Stimulated activated naive B cell treated with anti-CD40 and anti-IgM and Interleukin-4, amounts not matched to agents 10 μg/mL and 1 μg/mL and 100 μg/mL, for 72 hours (primary cell): Measurements from ENCODE around the gene CASP3.
A peak's percentile ranks its signal among the peaks of the same experiment; 100 is the strongest.
"Not testable (repeated sequence)": the region's sequence is repeated elsewhere in the genome, so short reads cannot be mapped to it uniquely, and the experiment has no call there.

Source experiments
- ATAC-seq, 2 donors: fragments of 150-1000 bp; cut with Tn5 transposase; replicated peaks; 2 replicates each; pipeline ENCODE4 v1.10.0; 2021; ENCODE audit warnings: moderate library complexity in 1 of 2
- DNase-seq: peaks from one replicate; pipeline ENCODE4 v3.0.0; 2021
- H3K27ac Mint-ChIP-seq: one replicate; pipeline ENCODE4 v1.8.0; 2022; ENCODE audit warnings: mild to moderate bottlenecking, mixed read lengths
- H3K27me3 Mint-ChIP-seq, 2 donors: one replicate each; pipeline ENCODE4 v1.8.0; 2022; ENCODE audit warnings: mixed read lengths in 2 of 2
- H3K36me3 Mint-ChIP-seq, 2 donors: one replicate each; pipeline ENCODE4 v1.8.0; 2022; ENCODE audit warnings: mixed read lengths in 2 of 2, mild to moderate bottlenecking in 1 of 2
- H3K4me1 Mint-ChIP-seq, 2 donors: one replicate each; pipeline ENCODE4 v1.8.0; 2022; ENCODE audit warnings: mixed read lengths in 2 of 2, mild to moderate bottlenecking in 1 of 2
- H3K4me3 Mint-ChIP-seq, 2 donors: one replicate each; pipeline ENCODE4 v1.8.0; 2022; ENCODE audit warnings: mild to moderate bottlenecking in 2 of 2, mixed read lengths in 2 of 2, moderate library complexity in 1 of 2
- H3K9me3 Mint-ChIP-seq, 2 donors: one replicate each; pipeline ENCODE4 v1.8.0; 2022; ENCODE audit warnings: mixed read lengths in 2 of 2, mild to moderate bottlenecking in 1 of 2

The CASP3 gene

DNA sequence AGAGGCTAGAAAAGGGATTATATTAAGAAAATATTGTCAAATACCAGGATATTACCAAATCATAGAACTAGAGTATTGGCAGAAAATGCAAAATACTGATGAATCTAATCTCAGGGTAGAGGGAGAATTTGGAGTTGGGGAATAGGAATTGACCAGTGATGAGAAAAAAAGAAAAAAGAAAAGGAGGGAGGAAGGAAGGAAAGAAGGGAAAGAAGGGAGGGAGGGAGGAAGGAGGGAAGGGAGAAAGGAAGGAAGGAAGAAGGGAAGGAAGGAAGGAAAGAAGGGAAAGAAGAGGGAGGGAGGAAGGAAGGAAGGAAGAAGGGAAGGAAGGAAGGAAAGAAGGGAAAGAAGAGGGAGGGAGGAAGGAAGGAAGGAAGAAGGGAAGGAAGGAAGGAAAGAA is 3.4 kb upstream of the CASP3 start:
- peaks cover 20 to 38% of the 10 kb centered on the region in 2 donors for H3K4me1 Mint-ChIP-seq
- not testable (repeated sequence) for DNase-seq, H3K9me3 Mint-ChIP-seq, H3K27me3 Mint-ChIP-seq, ATAC-seq, H3K4me3 Mint-ChIP-seq, H3K27ac Mint-ChIP-seq
- peaks cover 11 to 13% of the 10 kb centered on the region in 2 donors for H3K36me3 Mint-ChIP-seq

DNA sequence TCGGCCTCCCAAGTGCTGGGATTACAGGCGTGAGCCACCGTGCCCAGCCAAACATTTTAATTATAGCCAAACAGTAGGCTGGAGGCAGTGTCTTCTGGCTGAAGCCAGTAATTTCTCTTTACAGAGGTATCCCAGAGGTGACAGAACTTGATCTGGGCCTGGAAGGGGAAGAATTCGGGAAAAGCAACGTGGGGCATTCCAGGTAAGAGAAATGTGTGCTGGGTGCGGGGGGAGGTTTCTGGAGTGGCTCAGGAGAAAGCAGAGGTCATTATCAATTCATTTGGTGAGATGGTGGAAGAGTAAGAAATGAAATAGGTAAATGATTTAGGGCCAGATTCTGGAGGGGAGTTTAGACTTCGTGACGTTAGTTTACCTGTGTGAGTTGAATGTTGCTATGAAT is 2.7 kb upstream of the CASP3 start:
- H3K4me1 Mint-ChIP-seq, result peaks cover 22 to 37% of the 10 kb centered on the region in 2 donors
- no peak for ATAC-seq
- H3K27me3 Mint-ChIP-seq, result no peaks in the 10 kb centered on the region
- peaks cover 13 to 14% of the 10 kb centered on the region in 2 donors for H3K36me3 Mint-ChIP-seq
- H3K9me3 Mint-ChIP-seq, result no peaks in the 10 kb centered on the region
- no peak overlapping the region for H3K4me3 Mint-ChIP-seq
- H3K27ac Mint-ChIP-seq, result no peak overlapping the region
- no peak for DNase-seq

DNA sequence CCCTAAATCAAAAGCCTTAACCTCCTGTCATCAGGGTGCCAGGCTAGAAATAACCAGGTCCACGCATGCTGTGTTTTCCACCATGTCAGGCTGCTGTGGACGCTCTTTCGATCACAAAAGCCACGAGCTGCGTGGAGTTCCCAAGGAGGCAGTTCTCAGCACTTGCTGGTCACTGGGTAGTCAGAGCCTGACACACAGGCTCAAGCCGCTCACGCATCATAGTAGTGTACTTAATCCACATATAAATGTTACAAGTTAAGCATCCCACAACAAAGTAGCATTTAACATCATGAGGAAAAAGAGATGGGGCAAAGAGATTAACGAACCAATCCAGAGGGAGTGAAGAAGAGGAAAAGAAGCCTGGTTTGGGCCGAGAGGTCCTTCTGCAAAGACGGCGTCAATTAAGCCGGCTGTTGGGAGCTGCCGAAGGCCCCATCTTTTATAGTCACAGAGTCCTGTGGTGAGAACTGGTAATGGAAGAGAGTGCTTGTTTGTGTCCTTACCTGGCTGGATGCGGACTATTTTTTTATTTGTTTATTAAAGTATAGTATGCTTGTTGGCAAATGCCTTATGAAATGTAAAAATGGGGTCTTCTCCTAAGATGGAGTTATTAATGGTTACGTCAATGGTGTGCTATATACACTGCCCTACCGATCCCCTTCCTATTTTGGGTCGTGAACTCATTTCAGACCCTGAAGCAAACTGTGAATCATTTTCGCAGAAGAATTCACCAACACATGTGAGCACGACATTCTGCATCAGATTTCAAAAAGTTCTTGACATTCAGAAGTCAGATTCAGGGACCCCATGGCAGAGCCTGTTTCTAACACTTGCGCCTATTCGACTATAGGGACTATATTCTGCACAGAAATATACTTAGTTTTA is 966 bp upstream of the CASP3 start:
- peaks cover 16 to 22% of the 10 kb centered on the region in 2 donors for H3K36me3 Mint-ChIP-seq
- peak overlapping the region; percentile 90 to 92 for H3K4me3 Mint-ChIP-seq
- ATAC-seq, result peak; percentile 21 to 28
- H3K27me3 Mint-ChIP-seq, result no peaks in the 10 kb centered on the region
- peak overlapping the region; percentile 90 for H3K27ac Mint-ChIP-seq
- H3K4me1 Mint-ChIP-seq, result peaks cover 25 to 38% of the 10 kb centered on the region in 2 donors
- no peak for DNase-seq
- no peaks in the 10 kb centered on the region for H3K9me3 Mint-ChIP-seq

DNA sequence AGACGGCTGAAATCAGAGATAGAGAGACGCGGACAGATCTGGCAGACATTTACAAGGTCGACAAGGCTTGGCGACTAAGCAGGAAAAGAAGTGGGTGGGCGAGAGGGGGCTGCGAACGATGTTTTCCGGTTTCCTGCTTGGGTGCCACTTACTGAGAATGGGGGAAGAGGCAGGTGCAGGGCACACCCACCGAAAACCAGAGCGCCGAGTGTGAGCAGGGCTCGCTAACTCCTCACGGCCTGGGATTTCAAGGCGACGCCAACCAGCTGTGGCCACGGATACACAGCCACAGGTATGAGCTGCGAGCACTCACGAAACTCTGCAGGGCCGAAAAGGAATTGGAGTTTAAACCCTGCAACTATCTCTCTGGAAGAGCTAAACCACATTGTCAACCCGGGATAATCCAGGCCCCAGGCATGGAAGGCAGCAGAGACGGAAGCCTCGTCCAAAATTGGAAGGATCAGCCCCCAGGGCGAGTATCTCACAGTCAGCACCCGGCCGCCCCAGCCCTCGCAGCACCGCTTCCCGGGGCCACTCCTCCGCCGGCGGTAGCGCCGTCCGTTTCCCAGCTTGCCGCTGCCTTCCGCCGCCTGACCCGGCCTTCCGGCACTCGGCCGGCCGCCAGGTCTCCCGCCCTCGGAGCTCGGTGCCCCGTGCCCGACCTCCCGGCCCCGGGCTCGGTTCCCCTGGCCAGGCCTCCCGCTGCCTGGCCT is 778 bp downstream of the CASP3 start:
- DNase-seq (peak; percentile 16), ATAC-seq (peak; percentile 29 to 39)
- Mint-ChIP-seq H3K9me3 (no peaks in the 10 kb centered on the region), H3K4me1 (peaks cover 27 to 38% of the 10 kb centered on the region in 2 donors), H3K27ac (peak overlapping the region; percentile 96), H3K4me3 (peak overlapping the region; percentile 88 to 92), H3K27me3 (no peaks in the 10 kb centered on the region), H3K36me3 (peaks cover 16 to 24% of the 10 kb centered on the region in 2 donors)

DNA sequence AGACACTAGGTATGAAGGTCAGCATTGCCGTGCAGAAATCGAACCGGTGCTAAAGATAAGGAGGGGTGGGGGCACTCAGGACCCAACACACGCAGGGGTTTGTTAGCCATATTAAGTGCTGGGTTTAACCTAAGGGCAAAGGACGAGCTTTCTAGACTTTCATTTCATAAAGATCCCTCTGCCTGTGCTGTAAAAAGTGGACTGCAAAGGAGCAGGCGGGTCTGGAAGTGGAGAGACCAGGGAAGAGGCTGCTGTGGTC is 1.3 kb downstream of the CASP3 start:
- peaks cover 27 to 38% of the 10 kb centered on the region in 2 donors for H3K4me1 Mint-ChIP-seq
- DNase-seq, result no peak
- H3K36me3 Mint-ChIP-seq, result peaks cover 16 to 24% of the 10 kb centered on the region in 2 donors
- no peaks in the 10 kb centered on the region for H3K27me3 Mint-ChIP-seq
- peak overlapping the region; percentile 96 for H3K27ac Mint-ChIP-seq
- ATAC-seq, result no peak
- peak overlapping the region; percentile 88 to 92 for H3K4me3 Mint-ChIP-seq
- H3K9me3 Mint-ChIP-seq, result no peaks in the 10 kb centered on the region

DNA sequence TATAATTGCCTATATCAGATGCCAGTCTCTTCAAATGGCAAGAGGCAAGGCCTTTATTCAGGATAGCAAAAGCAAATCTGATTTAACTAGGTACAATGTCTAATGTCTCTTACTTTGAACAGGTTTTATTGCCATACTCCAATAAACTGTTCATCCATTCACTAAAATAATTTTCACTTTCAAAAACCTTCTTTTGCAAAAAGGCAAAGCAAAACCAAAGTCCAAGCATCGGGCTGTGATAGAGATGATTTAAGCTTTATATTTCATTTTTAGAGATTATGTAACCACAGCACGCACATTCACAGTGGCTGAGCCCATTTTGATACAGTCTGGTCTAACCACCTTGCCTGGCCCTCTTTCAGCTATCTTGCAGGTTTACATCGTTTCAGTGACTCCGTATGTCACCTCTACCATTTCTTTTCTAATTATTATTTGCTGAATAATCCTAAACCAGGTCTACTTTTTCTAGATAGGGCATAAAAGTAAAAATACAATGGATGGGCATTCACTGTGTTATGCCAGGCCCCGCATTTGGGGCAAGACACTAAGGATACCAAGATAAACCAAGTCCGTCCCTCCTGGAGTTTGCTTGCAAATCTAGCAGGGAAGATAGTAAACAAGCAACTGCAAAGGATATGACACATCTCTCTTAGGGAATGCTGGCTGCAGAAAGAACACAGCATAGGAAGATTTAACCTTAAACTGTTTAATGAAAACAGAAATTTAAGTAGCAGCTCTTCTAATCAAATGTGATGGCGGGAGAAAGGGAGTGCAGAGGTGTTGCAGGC is 1.8 kb downstream of the CASP3 start:
- Mint-ChIP-seq H3K27ac (peak overlapping the region; percentile 96), H3K9me3 (no peaks in the 10 kb centered on the region), H3K27me3 (no peaks in the 10 kb centered on the region), H3K4me3 (peak overlapping the region; percentile 88 to 92), H3K4me1 (peaks cover 27 to 38% of the 10 kb centered on the region in 2 donors), H3K36me3 (peaks cover 17 to 24% of the 10 kb centered on the region in 2 donors)
- ATAC-seq, result no peak
- DNase-seq, result no peak

DNA sequence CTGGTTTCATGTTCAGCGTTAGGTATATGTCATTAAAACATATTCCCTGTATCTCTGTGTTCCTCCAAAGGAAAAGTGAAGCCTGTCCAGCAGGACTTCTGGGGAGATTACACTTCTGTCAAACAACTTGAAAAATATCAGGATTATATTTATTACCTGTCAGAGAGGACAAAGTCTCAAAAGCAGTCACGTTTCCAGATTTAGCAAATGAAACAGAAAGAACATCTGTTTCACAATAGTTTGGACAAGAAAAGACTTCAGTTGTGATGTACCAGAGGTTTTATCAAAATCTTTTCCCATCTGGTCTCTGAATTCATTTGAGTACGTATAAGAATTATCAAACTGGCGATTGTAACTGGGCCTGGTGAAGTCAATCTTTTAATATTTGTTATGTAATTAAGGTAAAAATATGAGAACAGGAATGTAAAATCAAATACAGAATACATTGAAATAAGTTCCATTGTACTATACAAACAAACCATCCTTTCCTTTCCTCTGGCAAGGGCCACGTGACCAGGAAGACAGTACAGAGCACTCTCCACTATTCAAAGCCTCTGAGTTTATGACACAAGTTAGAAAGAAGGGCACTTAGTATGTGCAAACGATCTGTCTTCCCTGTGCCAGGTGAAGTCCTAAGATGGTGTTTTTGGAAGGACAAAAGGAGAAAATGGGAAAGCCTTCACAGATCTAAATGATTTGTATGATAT is 3.2 kb downstream of the CASP3 start:
- Mint-ChIP-seq H3K9me3 (no peaks in the 10 kb centered on the region), H3K4me1 (peaks cover 26 to 41% of the 10 kb centered on the region in 2 donors), H3K27ac (no peak overlapping the region), H3K4me3 (no peak overlapping the region), H3K27me3 (no peaks in the 10 kb centered on the region), H3K36me3 (peaks cover 19 to 34% of the 10 kb centered on the region in 2 donors)
- ATAC-seq (no peak), DNase-seq (no peak)

DNA sequence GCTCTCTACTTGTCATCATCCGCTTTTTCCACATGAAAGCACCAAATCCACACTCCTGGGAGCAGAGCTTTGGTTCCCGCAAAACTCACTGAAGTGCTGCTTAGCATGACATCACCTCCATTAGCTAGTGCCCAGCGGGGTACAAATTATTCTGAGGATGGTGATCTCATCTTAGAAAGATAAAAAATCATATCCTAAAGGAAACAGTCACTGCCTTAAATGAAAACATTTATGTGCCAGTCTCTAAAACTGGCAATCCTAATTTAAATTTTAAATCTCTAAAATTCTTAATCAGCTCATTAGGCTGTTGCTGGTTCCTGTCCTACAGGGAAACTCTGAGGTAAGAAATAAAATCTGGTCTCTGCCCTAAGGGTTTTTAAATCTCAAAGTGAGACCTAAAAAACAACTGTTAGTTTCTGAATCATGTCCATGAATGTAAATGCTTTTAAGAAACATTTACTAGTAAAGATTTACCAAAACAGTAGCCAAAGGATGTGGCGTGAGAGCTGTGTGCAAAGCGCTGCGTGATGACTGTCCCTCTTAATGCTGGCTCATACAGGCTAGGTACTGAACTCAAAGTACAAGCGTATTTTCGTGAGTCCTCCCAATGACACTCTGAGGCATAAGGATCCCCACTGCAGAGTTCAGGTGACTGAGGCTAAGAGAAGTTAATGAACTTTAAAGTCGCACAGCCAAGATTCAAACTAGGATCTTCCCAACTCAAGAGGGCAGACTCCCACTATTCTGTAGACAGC is 4.5 kb downstream of the CASP3 start:
- no peak for ATAC-seq
- no peaks in the 10 kb centered on the region for H3K9me3 Mint-ChIP-seq
- H3K27ac Mint-ChIP-seq, result no peak overlapping the region
- H3K36me3 Mint-ChIP-seq, result peaks cover 19 to 41% of the 10 kb centered on the region in 2 donors
- no peak overlapping the region for H3K4me3 Mint-ChIP-seq
- H3K27me3 Mint-ChIP-seq, result no peaks in the 10 kb centered on the region
- no peak for DNase-seq
- peaks cover 24 to 42% of the 10 kb centered on the region in 2 donors for H3K4me1 Mint-ChIP-seq

DNA sequence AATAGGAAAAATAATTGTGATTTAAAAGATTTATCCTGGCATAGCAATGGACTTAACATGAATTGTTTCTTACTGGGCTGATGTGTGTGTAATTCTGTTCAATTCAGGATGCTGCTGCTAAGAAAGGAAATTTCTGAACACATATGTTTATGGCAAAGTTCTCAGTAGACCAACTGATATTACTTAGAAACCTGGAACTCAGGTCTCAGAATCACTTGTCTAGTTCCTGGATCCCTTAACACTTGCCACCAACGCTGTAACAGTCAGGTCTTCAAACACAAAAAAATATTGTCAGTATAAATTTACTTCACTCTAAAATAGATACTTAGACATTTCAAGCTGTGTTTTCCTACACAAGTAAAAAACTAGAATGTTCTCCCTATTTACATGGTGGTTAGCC is 5.5 kb downstream of the CASP3 start:
- DNase-seq (no peak), ATAC-seq (no peak)
- no peaks in the 10 kb centered on the region for H3K9me3 Mint-ChIP-seq
- no peak overlapping the region for H3K4me3 Mint-ChIP-seq
- peaks cover 28 to 51% of the 10 kb centered on the region in 2 donors for H3K4me1 Mint-ChIP-seq
- H3K27me3 Mint-ChIP-seq, result no peaks in the 10 kb centered on the region
- H3K36me3 Mint-ChIP-seq, result peaks cover 26 to 46% of the 10 kb centered on the region in 2 donors
- no peak overlapping the region for H3K27ac Mint-ChIP-seq

DNA sequence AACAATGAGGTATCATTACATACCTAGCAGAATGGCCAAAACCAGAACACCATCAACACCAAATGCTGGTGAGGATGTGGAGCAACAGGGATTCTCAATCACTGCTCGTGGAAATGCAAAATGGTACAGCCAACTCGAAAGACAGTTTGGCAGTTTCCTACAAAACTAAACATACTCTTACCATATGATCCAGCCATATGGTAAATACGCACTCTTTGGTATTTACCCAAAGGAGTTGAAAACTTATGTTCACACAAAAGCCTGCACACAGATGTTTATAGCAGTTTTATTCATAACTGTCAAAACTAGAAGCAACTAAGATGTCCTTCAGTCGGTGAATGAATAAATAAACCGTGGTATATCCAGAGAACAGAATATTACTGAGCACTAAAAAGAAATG is 7.8 kb downstream of the CASP3 start:
- no peaks in the 10 kb centered on the region for H3K9me3 Mint-ChIP-seq
- H3K4me1 Mint-ChIP-seq, result peaks cover 15 to 34% of the 10 kb centered on the region in 2 donors
- H3K27ac Mint-ChIP-seq, result no peak overlapping the region
- no peak overlapping the region for H3K4me3 Mint-ChIP-seq
- DNase-seq (no peak), ATAC-seq (no peak)
- H3K27me3 Mint-ChIP-seq, result no peaks in the 10 kb centered on the region
- peaks cover 16 to 38% of the 10 kb centered on the region in 2 donors for H3K36me3 Mint-ChIP-seq

DNA sequence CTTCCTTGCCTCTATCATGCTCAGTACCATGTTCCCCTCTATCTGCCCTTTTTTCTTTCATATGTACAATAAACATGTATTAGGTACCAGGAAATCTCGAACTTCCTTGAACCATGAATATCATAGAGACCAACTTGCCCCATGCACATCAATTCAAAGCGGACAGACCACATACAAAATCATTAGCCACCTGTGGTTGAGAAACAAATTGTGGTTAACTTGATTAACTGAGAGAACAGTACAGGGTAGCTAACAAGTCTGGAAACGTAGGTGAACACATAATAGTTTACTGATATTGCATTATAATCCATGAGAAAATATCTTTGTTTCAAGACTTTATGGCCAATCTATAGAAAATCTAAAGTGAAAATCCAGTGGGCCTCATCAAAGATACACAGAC is 8.2 kb downstream of the CASP3 start:
- no peak for ATAC-seq
- Mint-ChIP-seq H3K9me3 (no peaks in the 10 kb centered on the region), H3K36me3 (peaks cover 20 to 35% of the 10 kb centered on the region in 2 donors), H3K4me1 (peaks cover 12 to 30% of the 10 kb centered on the region in 2 donors), H3K27ac (no peak overlapping the region), H3K27me3 (no peaks in the 10 kb centered on the region), H3K4me3 (no peak overlapping the region)
- no peak for DNase-seq

DNA sequence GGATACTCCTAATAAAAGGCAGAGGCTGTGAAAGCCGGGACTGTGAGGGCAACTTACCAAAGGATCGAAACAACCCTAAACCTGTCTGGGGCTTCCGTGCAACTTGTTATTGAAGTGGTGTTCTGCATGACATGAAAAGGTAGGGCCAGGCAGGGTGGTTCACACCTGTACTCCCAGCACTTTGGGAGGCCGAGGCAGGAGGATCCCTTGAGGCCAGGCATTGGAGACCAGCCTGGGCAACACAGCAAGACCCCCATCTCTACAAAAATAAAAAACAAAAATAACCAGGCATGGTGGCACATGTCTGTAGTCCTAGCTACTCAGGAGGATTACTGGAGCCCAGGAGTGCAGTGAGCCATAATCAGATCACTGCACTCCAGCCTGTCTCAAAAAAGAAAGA is 12.3 kb downstream of the CASP3 start:
- peaks cover 30 to 44% of the 10 kb centered on the region in 2 donors for H3K36me3 Mint-ChIP-seq
- H3K9me3 Mint-ChIP-seq, result no peaks in the 10 kb centered on the region
- no peak for ATAC-seq
- H3K4me1 Mint-ChIP-seq, result peaks cover 7 to 29% of the 10 kb centered on the region in 2 donors
- H3K27ac Mint-ChIP-seq, result no peak overlapping the region
- H3K4me3 Mint-ChIP-seq, result no peak overlapping the region
- DNase-seq, result no peak
- H3K27me3 Mint-ChIP-seq, result no peaks in the 10 kb centered on the region

DNA sequence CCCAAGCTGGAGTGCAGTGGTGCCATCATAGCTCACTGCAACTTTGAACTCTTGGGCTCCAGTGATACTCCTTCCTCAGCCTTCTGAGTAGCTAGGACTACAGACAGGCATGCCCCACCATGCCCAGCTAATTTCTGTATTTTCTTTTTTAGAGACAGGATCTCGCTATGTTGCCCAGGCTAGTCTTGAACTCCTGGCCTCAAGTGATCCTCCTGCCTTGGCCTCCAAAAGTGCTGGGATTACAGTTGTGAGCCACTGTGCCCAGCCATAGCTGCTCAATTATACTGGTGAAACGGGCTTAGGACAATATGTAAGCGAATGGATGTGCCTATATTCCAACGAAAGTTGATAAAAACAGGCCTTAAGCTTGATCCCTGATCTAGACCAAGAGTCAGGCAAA is 13.1 kb downstream of the CASP3 start:
- ATAC-seq (no peak), DNase-seq (no peak)
- Mint-ChIP-seq H3K36me3 (peaks cover 33 to 43% of the 10 kb centered on the region in 2 donors), H3K4me1 (peaks cover 7 to 21% of the 10 kb centered on the region in 2 donors), H3K27ac (no peak overlapping the region), H3K27me3 (no peaks in the 10 kb centered on the region), H3K4me3 (no peak overlapping the region), H3K9me3 (no peaks in the 10 kb centered on the region)
